ENCODE data around the gene GRAP. TPM values are rescaled to one million over a fixed set of nuclear protein-coding genes. Genes with fewer than 3 reads are reported as not detected.
A peak's percentile ranks its signal among the peaks of the same experiment; 100 is the strongest.

GRAP gene
- total RNA-seq, 1 donor from 2014 or later: 0.29 TPM

DNA sequence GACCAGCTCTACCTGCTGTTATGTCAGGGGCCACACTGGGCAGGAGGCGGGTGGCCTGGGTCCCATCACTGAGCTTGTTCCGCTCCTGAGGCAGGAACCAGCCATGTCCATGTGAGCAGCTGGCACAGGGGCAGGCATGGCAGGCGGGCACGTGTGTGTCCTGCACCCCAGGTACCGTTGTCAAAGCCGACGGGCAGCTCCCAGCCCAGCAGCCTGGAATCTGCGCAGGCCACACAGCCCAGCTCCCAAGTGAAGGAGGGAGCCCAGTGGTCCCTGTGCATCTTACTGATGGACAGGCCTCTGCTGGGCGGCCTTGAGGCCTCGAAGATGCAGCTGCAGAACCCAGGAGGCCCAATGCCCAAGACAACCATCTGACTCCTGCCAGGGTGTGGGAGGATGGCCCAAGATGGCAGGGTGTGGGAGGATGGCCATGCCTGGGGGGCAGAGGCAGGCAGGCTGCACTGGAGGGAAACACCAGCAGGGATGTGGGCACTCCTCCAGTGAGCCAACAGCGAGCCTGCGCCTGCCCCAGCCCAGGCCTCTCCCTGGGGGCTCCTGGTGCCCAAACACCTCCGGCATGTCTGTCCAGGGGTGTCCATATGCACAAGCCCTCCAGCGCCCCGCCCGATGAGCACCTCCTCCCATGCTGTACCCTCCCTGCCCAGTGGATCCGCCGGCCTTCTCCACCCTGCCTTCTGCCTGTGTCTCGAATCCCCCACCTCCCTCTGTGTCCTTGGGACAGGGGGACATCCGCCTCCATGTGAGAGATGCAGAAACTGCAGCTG lies 55.0 kb downstream of the GRAP start:
- TF ChIP-seq, protein P1, sequence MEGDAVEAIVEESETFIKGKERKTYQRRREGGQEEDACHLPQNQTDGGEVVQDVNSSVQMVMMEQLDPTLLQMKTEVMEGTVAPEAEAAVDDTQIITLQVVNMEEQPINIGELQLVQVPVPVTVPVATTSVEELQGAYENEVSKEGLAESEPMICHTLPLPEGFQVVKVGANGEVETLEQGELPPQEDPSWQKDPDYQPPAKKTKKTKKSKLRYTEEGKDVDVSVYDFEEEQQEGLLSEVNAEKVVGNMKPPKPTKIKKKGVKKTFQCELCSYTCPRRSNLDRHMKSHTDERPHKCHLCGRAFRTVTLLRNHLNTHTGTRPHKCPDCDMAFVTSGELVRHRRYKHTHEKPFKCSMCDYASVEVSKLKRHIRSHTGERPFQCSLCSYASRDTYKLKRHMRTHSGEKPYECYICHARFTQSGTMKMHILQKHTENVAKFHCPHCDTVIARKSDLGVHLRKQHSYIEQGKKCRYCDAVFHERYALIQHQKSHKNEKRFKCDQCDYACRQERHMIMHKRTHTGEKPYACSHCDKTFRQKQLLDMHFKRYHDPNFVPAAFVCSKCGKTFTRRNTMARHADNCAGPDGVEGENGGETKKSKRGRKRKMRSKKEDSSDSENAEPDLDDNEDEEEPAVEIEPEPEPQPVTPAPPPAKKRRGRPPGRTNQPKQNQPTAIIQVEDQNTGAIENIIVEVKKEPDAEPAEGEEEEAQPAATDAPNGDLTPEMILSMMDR (conservative IDR thresholded peaks at IDR 0.05; ENCODE audit: low read depth, low read length): no peak
- H3K4me3 ChIP-seq (ENCODE audit: low read depth, low read length): no peak overlapping the region
- no peak for DNase-seq (ENCODE audit: low read depth)

DNA sequence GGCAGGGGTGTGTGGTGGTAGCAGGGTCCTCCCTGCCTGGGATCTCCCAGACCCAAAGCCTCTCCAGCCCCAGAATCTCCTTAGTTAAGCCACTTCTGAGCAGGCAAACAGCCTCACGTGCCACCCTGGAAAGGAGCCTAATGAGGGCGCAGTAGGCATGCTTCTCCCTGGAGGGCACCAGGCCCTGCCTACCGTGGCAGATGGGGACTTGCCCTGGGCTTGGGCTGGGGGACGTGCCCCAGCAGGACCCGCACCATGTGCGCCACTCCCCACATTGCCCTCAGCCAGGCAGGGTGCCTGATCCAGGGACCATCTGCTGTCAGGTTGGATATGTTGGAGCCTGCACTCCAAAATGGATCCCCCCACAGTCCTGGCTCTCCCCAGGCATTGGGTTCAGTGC lies 56.4 kb downstream of the GRAP start:
- TF ChIP-seq, protein P1 (conservative IDR thresholded peaks at IDR 0.05; ENCODE audit: low read depth, low read length): no peak
- H3K4me3 ChIP-seq (ENCODE audit: low read depth, low read length): no peak overlapping the region
- DNase-seq (ENCODE audit: low read depth): no peak

DNA sequence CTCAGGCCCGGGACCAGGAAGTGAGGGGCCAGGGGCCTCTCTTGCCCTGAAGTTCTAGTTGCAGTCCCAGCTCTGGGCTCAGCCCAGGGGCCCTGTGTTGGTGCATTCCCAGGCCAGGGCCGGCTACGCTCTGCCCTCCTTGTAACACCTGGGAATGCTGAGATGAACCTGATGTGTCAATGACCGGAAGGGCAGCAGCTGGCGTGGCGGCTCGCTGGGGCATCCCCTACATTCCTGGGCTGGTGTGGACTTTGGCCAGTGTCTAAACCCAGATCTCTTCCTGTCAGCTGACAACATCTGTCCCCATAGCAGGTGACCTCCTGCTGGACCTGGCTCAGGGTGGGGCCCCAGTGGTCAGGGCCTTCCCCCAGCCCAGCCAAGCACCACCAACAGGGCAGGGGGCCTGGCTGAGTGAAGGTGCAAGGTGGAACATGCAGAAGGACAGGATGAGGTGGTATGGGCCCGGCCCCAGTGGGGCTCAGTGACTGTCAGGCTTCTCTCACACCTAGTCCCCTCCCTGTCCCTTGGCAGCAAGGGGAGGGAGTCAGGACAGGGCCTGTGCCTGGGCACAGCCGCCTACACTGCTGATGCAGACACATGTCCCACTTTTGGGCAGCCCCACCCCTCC lies 58.1 kb downstream of the GRAP start:
- peak; percentile 52 for DNase-seq (ENCODE audit: low read depth)
- TF ChIP-seq, protein P1 (conservative IDR thresholded peaks at IDR 0.05; ENCODE audit: low read depth, low read length): no peak
- no peak overlapping the region for H3K4me3 ChIP-seq (ENCODE audit: low read depth, low read length)

DNA sequence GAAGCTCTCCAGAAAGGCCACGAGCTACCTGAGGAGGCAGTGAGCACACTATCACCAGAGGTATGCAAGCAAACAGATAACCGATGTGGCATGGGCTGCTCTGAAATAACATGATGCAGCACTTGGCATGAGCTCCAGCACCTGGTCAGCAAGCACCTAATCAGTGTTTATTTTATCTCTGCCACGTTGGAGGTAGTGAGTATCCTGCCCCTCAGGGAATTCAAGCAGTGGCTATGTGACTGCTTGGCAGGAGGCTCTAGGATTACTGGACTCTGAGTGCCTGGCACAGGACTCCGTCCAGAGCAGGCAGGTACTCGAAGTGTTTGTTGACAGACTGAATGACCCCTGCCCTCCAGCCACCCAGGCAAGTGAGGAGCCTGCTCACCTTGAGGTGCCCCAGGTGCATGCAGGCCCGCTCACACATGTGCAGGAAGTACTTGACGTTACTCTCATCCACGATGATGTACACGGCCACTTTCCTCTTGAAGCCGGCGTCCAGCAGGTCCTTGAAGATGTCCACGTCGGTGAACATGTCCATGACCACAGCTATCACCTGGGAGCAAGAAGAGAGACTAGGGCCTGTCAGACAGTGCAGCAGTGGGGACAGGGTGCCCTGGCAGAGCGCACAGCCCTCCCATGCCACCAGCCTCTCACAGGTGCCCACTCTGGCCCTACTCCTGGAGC lies 58.8 kb downstream of the GRAP start:
- no peak for DNase-seq (ENCODE audit: low read depth)
- TF ChIP-seq, protein P1 (conservative IDR thresholded peaks at IDR 0.05; ENCODE audit: low read depth, low read length): no peak
- no peak overlapping the region for H3K4me3 ChIP-seq (ENCODE audit: low read depth, low read length)

DNA sequence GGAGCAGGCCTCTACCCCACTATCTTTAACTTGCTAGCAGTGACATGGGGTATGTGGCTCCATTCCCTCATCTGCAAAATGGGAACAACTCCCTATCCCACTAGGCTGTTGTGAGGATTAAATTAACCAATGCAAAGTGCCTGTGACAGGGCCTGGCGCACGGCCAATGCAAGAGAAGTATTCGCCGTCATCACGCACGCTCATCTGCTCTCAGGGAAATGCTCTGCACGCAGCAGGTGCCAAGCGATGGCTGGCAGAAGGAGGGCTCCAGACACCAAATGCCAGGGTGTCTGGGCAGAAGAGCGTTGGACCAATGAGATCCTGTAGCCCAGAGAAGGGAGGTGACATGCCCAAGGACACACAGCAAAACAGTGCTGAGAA lies 59.5 kb downstream of the GRAP start:
- DNase-seq (ENCODE audit: low read depth): no peak
- TF ChIP-seq, protein P1 (conservative IDR thresholded peaks at IDR 0.05; ENCODE audit: low read depth, low read length): no peak
- H3K4me3 ChIP-seq (ENCODE audit: low read depth, low read length): no peak overlapping the region

DNA sequence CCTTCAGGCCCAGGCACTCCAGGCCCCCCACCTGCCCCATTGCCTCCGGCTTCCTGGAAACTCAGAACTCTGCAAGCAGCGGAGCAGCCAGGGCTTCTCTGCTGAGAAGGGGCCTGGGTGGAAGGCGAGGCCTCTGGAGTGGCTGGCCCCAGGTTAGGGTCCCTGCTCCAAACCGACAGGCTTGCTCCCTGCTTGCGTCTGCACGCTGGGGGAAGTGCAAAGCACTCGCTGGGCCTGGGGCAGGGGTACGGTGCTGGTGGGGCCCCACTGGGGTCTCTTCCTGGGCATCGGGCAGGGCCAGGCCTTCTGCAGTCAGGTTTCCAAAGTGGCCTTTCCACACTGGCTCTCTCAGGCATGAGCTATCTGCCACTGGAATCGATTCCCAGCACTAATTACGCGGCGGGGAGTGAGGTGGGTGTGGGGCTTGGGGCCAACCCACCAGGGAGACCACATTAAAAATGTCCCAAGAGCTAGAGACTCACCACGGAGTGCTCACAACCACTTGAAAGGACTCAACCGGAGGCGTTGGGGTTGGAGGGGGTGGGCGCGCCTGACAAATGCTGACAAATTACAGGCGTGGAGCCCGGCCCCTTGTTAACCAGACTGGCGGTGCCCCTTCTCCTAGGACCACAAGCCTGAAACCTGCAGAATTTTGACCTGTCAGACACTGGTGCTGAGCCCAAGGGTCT lies 60.1 kb downstream of the GRAP start:
- no peak for DNase-seq (ENCODE audit: low read depth)
- TF ChIP-seq, protein P1 (conservative IDR thresholded peaks at IDR 0.05; ENCODE audit: low read depth, low read length): no peak

More for the DNA sequence above, 60.1 kb downstream of the GRAP start:
- no peak overlapping the region for H3K4me3 ChIP-seq (ENCODE audit: low read depth, low read length)

Measured in epithelial cell of proximal tubule (primary cell).